ENCODE data around the gene PRR18. TPM values are rescaled to one million over a fixed set of nuclear protein-coding genes. Genes with fewer than 3 reads are reported as not detected.

The PRR18 gene
- total RNA-seq, 1 experiment from 2014 or later, result not detected

DNA sequence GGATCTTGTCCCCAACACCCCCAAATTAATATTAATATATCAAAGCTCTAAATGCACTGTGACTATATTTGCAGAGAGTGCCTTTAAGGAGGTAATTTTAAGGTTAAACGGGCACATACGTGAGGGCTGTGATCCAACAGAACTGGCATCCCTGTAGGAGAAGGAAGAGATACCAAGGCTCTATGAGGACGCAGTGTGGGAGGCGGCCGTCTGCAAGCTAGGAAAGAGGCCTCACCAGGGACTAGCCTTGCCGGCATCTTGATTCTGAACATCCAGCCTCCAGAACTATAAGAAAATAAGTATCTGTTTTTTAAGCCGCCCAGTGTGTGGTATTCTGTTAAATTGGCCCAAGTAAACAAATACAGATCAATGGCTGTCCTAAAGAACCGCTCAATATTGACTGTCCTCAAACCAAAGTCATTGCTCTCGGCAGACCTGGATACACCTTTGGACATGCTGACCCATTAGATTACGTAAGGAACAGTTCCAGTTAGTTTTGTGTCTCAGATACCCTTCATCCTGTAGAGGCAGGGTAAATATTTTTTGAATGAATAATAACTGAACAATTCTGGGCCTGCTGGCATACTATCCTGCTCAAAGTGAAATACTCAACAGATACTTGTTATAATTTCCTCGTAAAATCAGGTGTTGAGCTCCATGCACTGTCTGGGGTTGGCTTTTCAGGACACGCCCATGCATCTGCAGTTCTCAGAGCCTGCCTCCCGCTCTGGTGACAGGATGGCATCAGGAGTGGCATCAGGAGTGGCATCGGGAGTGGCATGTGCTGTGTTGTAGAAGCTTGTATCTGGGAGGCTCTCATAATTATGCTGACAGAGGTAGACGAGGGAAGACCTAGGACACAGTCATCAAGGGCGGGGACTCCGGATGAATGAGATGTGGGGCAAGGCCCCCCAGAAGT lies 6.3 kb downstream of the PRR18 start:
- H3K27ac Mint-ChIP-seq, result no peak overlapping the region; a peak in 1 of 7 replicates
- H2BK15ac ChIP-seq (ENCODE audit: low read depth, low read length), result no peak overlapping the region
- H3K4me2 ChIP-seq (ENCODE audit: insufficient read depth, insufficient read length, low read length), result no peak overlapping the region
- no peak overlapping the region for H4K91ac ChIP-seq (ENCODE audit: insufficient read length, low read depth, low read length)
- no peak overlapping the region for H3K9ac ChIP-seq (ENCODE audit: extremely low read depth, insufficient read length, low read length)
- H2AFZ ChIP-seq (ENCODE audit: low read length), result no peak overlapping the region
- no CpG with 5 or more reads among the region's 17 CpGs for WGBS (ENCODE audit: extremely low coverage, insufficient read length, low lambda C conversion rate)
- H3K4me1 ChIP-seq (ENCODE audit: insufficient read depth, low read length), result no peaks in the 10 kb centered on the region
- no peak overlapping the region for H3K4ac ChIP-seq (ENCODE audit: low read depth, low read length)
- H2BK120ac ChIP-seq (ENCODE audit: low read depth, low read length, poor library complexity, severe bottlenecking), result no peak overlapping the region
- H3K79me1 ChIP-seq (ENCODE audit: insufficient read depth, low read depth, low read length, poor library complexity, severe bottlenecking), result no peaks in the 10 kb centered on the region
- H3K23ac ChIP-seq (ENCODE audit: insufficient read length, low read depth, low read length), result no peak overlapping the region
- no peak overlapping the region for H3K18ac ChIP-seq (ENCODE audit: insufficient read length, low read depth, low read length)
- no peak overlapping the region for H3K27ac ChIP-seq (ENCODE audit: insufficient read length, low read depth, low read length)
- no peak overlapping the region for H2BK12ac ChIP-seq (ENCODE audit: insufficient read length, low read depth, low read length)
- no peak overlapping the region for H2BK20ac ChIP-seq (ENCODE audit: low read depth, low read length, poor library complexity, severe bottlenecking)
- 0 out of 7 replicates have a peak, but pooled peaks cover 0 to 1% (median 0%) of the 10 kb centered on the region in 3 experiments for H3K36me3 Mint-ChIP-seq (ENCODE audit: insufficient read depth in 1 of 3, low read depth in 3 of 3)
- H4K5ac ChIP-seq (ENCODE audit: insufficient read length, low read depth, low read length), result no peak overlapping the region
- no peak overlapping the region for H2BK5ac ChIP-seq (ENCODE audit: insufficient read length, low read length)
- H4K8ac ChIP-seq (replicated peaks; ENCODE audit: insufficient read length, low read depth, low read length), result no peak overlapping the region
- peaks cover under 1% of the 10 kb centered on the region for H3K23me2 ChIP-seq (ENCODE audit: insufficient read length, low read depth, low read length, poor library complexity, severe bottlenecking)
- DNase-seq, result no peak
- H3K4me1 Mint-ChIP-seq, result no peaks in the 10 kb centered on the region
- TF ChIP-seq, protein P1, sequence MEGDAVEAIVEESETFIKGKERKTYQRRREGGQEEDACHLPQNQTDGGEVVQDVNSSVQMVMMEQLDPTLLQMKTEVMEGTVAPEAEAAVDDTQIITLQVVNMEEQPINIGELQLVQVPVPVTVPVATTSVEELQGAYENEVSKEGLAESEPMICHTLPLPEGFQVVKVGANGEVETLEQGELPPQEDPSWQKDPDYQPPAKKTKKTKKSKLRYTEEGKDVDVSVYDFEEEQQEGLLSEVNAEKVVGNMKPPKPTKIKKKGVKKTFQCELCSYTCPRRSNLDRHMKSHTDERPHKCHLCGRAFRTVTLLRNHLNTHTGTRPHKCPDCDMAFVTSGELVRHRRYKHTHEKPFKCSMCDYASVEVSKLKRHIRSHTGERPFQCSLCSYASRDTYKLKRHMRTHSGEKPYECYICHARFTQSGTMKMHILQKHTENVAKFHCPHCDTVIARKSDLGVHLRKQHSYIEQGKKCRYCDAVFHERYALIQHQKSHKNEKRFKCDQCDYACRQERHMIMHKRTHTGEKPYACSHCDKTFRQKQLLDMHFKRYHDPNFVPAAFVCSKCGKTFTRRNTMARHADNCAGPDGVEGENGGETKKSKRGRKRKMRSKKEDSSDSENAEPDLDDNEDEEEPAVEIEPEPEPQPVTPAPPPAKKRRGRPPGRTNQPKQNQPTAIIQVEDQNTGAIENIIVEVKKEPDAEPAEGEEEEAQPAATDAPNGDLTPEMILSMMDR (conservative IDR thresholded peaks at IDR 0.05), result no peak
- H3K79me2 ChIP-seq (ENCODE audit: insufficient read depth, low read length), result no peaks in the 10 kb centered on the region
- H3T11ph ChIP-seq (ENCODE audit: low read length), result no peak overlapping the region
- H3K9me3 ChIP-seq (ENCODE audit: control insufficient read depth, low read depth, low read length), result no peaks in the 10 kb centered on the region
- no peak overlapping the region for H2AK5ac ChIP-seq (ENCODE audit: insufficient read length, low read length)
- no peak overlapping the region for H3K56ac ChIP-seq (ENCODE audit: insufficient read length, low read depth, low read length)
- no peaks in the 10 kb centered on the region for H4K20me1 ChIP-seq (ENCODE audit: control insufficient read depth, insufficient read depth, insufficient read length)
- H3K14ac ChIP-seq (ENCODE audit: insufficient read depth, low read length), result no peak overlapping the region
- peaks cover 55% of the 10 kb centered on the region for H3K27me3 Mint-ChIP-seq (ENCODE audit: low read depth)
- H3K4me3 Mint-ChIP-seq, result no peak overlapping the region
- peaks cover 3 to 5% of the 10 kb centered on the region in 2 experiments; a peak in 4 of 5 replicates for H3K9me3 Mint-ChIP-seq
- peaks cover 9% of the 10 kb centered on the region; the same call in 1 of the 2 replicates for H3K27me3 ChIP-seq (ENCODE audit: insufficient read depth, low read length)
